ENCODE data around the gene TRIM33. TPM values are rescaled to one million over a fixed set of nuclear protein-coding genes. Genes with fewer than 3 reads are reported as not detected.

The TRIM33 gene
- total RNA-seq, 1 donor from 2014 or later: 24.0 TPM

DNA sequence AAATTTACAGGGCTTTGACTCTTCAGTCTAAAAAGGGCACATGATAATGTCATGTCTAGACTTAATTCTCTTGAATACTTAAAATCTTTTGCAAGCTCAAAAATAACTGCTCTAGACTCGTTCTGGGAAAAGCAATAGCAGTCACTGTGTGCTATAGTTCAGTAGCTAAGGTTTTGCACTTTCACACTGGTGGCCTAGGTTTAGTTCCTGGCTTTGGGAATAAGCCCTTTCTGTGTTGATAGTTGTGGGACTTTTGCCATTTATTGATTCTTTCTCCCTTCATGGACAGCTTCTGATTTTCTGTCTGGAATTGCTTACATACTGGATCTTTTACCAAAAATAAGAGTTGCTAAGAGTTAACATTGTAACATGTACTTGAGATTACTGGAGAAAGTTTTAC is 151.2 kb downstream of the TRIM33 start:
- Mint-ChIP-seq H3K4me3 (ENCODE audit: unreplicated experiment) (no peak overlapping the region), H3K36me3 (ENCODE audit: low read depth) (peaks cover 2% of the 10 kb centered on the region), H3K27ac (ENCODE audit: unreplicated experiment) (no peak overlapping the region), H3K27me3 (ENCODE audit: low read depth) (no peaks in the 10 kb centered on the region), H3K9me3 (ENCODE audit: low read depth) (peaks cover 13% of the 10 kb centered on the region), H3K4me1 (ENCODE audit: low read depth) (no peaks in the 10 kb centered on the region)
- TF ChIP-seq, protein P1, sequence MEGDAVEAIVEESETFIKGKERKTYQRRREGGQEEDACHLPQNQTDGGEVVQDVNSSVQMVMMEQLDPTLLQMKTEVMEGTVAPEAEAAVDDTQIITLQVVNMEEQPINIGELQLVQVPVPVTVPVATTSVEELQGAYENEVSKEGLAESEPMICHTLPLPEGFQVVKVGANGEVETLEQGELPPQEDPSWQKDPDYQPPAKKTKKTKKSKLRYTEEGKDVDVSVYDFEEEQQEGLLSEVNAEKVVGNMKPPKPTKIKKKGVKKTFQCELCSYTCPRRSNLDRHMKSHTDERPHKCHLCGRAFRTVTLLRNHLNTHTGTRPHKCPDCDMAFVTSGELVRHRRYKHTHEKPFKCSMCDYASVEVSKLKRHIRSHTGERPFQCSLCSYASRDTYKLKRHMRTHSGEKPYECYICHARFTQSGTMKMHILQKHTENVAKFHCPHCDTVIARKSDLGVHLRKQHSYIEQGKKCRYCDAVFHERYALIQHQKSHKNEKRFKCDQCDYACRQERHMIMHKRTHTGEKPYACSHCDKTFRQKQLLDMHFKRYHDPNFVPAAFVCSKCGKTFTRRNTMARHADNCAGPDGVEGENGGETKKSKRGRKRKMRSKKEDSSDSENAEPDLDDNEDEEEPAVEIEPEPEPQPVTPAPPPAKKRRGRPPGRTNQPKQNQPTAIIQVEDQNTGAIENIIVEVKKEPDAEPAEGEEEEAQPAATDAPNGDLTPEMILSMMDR (IDR thresholded peaks at IDR 0.05): no peak
- DNase-seq (ENCODE audit: low spot score): no peak

DNA sequence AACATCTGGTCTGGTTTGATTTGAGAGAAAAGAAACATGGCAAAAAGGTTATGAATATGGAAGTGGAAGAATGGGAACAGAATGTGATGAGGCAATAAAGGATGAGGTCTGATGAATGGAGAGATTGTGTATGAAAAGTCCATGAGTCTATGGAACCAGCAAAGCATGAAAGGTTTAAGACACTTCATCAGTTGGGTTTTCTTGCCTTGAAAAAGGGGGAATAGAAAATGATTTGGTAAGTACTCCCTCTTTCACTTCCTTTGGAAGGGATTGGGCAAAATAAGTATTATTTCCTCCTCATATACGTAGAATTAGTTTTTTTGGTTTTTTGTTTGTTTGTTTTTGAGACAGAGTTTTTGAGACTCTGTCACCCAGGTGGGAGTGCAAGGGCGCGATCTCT is 155.8 kb downstream of the TRIM33 start:
- Mint-ChIP-seq H3K9me3 (ENCODE audit: low read depth) (no peaks in the 10 kb centered on the region), H3K4me1 (ENCODE audit: low read depth) (peaks cover 13% of the 10 kb centered on the region), H3K4me3 (ENCODE audit: unreplicated experiment) (no peak overlapping the region), H3K27ac (ENCODE audit: unreplicated experiment) (no peak overlapping the region), H3K36me3 (ENCODE audit: low read depth) (no peaks in the 10 kb centered on the region), H3K27me3 (ENCODE audit: low read depth) (no peaks in the 10 kb centered on the region)
- no peak for DNase-seq (ENCODE audit: low spot score)
- TF ChIP-seq, protein P1 (IDR thresholded peaks at IDR 0.05): no peak

DNA sequence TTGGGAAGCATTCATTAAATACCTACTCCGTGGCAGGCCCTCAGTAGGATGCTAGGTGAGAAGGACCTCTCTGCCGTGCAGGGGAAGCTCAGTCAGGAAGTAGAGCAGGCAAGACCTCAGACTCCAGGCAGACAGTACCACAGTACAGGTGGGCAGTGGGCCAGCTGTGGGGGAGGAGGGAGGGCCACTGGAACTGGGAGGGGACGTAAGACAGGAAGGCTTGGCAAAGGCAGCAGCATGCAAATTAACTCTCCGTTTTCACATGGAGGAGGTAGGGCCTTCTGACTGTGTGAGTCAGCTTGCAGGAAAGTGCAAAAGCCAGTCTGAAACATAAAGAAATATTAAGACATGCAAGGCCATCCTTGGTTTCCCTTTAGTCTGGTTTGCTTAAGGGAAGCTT is 157.7 kb downstream of the TRIM33 start:
- no peak for DNase-seq (ENCODE audit: low spot score)
- no peaks in the 10 kb centered on the region for H3K9me3 Mint-ChIP-seq (ENCODE audit: low read depth)
- peaks cover 13% of the 10 kb centered on the region for H3K4me1 Mint-ChIP-seq (ENCODE audit: low read depth)
- H3K36me3 Mint-ChIP-seq (ENCODE audit: low read depth): no peaks in the 10 kb centered on the region
- H3K4me3 Mint-ChIP-seq (ENCODE audit: unreplicated experiment): no peak overlapping the region
- TF ChIP-seq, protein P1 (IDR thresholded peaks at IDR 0.05): no peak
- H3K27me3 Mint-ChIP-seq (ENCODE audit: low read depth): peaks cover 3% of the 10 kb centered on the region
- H3K27ac Mint-ChIP-seq (ENCODE audit: unreplicated experiment): no peak overlapping the region

DNA sequence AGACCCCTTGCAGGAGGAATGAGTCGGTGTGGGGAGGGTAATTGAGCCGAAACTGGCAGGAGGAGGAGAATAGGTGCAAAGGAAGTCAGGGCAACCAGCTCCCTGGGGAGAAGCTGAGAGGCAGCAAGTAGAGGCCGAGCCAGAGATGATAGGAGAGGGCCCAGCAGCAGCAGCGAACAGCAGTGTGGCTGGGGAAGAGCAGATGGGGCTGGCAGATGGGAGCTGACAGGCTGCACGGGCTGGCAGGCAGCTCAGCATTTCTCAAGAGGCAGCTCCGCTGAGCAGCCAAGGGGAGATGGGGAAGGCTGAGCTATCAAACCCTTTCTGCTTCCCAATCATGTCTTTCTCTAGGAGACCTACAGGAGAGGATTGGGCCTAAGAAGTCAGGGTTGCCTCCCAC is 158.2 kb downstream of the TRIM33 start:
- Mint-ChIP-seq H3K9me3 (ENCODE audit: low read depth) (no peaks in the 10 kb centered on the region), H3K4me1 (ENCODE audit: low read depth) (peaks cover 13% of the 10 kb centered on the region), H3K4me3 (ENCODE audit: unreplicated experiment) (no peak overlapping the region), H3K27me3 (ENCODE audit: low read depth) (peaks cover 3% of the 10 kb centered on the region), H3K27ac (ENCODE audit: unreplicated experiment) (no peak overlapping the region), H3K36me3 (ENCODE audit: low read depth) (no peaks in the 10 kb centered on the region)
- DNase-seq (ENCODE audit: low spot score): no peak
- TF ChIP-seq, protein P1 (IDR thresholded peaks at IDR 0.05): no peak

DNA sequence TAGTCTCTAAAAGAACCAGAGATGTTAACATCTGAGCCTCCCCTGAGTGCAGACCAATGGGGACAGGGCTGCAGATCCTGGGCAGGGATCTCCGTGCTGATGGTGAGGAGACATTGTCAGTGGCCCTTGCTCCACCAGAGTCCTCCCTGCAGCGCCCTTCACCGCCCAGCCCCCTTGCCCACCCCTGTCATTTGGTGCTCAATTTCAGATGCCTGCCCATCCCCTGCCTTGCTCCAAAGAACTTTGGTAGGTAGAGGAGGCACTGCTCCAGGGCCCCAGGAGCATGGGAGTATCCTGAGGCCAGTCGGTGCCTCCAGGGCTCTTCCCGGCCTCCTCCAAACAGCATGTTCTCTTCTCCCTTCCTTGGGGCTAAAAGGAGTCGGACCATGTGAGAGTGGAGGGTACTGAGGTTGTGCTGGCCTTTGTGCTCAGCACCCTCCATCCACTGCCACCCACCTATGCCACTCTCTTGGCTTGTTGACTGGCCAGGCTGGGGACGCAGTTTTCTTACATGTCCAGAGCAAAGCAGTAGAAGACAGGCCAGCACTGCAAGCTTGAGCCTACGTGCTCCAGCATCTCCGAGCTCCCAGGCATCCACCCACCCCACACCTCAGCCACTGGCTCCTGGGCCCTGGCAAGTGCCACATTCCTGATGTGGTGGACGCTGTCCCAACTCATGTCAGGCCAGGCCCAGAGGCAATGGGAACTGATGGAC is 160.1 kb downstream of the TRIM33 start:
- H3K4me3 Mint-ChIP-seq (ENCODE audit: unreplicated experiment): no peak overlapping the region
- H3K9me3 Mint-ChIP-seq (ENCODE audit: low read depth): no peaks in the 10 kb centered on the region
- H3K27me3 Mint-ChIP-seq (ENCODE audit: low read depth): peaks cover 3% of the 10 kb centered on the region
- no peaks in the 10 kb centered on the region for H3K36me3 Mint-ChIP-seq (ENCODE audit: low read depth)
- no peak overlapping the region for H3K27ac Mint-ChIP-seq (ENCODE audit: unreplicated experiment)
- no peak for DNase-seq (ENCODE audit: low spot score)
- TF ChIP-seq, protein P1 (IDR thresholded peaks at IDR 0.05): no peak
- H3K4me1 Mint-ChIP-seq (ENCODE audit: low read depth): peaks cover 22% of the 10 kb centered on the region
